Measurements from ENCODE around the gene SNX5. TPM values are rescaled to one million over a fixed set of nuclear protein-coding genes. Genes with fewer than 3 reads are reported as not detected.

SNX5 gene
- total RNA-seq, 2 experiments from 2014 or later, result 222 to 249 TPM

GRCh38 chr20:17957505-17958363, 10.9 kb downstream of the SNX5 start:
- Mint-ChIP-seq H3K27me3 (no peaks in the 10 kb centered on the region), H3K36me3 (ENCODE audit: low read depth) (peaks cover 81% of the 10 kb centered on the region), H3K27ac (peak overlapping the region; percentile 50), H3K9me3 (no peaks in the 10 kb centered on the region), H3K4me1 (ENCODE audit: low read depth) (peaks cover 66% of the 10 kb centered on the region), H3K4me3 (no peak overlapping the region)
- TF ChIP-seq CTCF (IDR thresholded peaks at IDR 0.05), result no peak
- ChIA-PET POLR2A (interaction anchor here (0.6 to 7.3 kb wide), 4 partner anchors 9 to 539 kb away, joined by 3 to 36 read pairs (median 5); partner anchors contain the start of gene SNX5), CTCF (interaction anchor here (1.1 to 2.1 kb wide), 5 partner anchors 9 to 275 kb away, joined by 3 to 14 read pairs (median 7); partner anchors contain the start of gene RRBP1)
- ATAC-seq (no peak), DNase-seq (no peak)
- intact Hi-C loops (cut with micrococcal nuclease), result no loop called here

DNA sequence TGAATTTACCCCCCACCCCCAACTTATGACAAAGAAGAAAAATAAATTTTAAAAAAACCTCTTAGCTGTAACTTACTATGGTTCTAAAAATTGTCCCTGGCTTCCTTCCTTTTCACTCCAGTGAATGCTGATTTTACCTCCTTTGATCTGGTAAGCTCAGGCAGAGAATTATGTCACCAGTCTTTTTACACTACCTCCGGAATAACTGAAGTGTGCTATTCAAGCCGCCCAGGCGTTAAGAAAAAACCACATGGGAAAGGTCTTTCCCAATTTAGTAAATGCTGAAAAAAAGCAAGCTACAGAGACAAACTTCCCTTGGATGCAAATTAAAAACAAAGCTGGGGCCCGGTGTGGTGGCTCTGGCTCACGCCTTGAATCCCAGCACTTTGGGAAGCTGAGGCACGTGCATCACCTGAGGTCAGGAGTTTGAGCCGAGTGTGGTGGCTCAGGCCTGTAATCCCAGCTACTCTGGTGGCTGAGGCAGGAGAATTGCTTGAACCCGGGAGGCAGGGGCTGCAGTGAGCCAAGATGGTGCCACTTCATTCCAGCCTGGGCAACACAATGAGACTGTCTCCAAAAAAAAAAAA, 12.4 kb downstream of the SNX5 start:
- Mint-ChIP-seq H3K27me3 (no peaks in the 10 kb centered on the region), H3K27ac (no peak overlapping the region), H3K4me1 (ENCODE audit: low read depth) (peaks cover 53% of the 10 kb centered on the region), H3K36me3 (ENCODE audit: low read depth) (peaks cover 80% of the 10 kb centered on the region), H3K4me3 (no peak overlapping the region), H3K9me3 (no peaks in the 10 kb centered on the region)
- ATAC-seq (no peak), DNase-seq (no peak)
- POLR2A ChIA-PET, result interaction anchor here (1.4 to 7.3 kb wide), 4 partner anchors 10 to 28 kb away, joined by 4 to 36 read pairs (median 5); partner anchors contain the start of gene SNX5
- no peak for TF ChIP-seq CTCF (IDR thresholded peaks at IDR 0.05)
- intact Hi-C loops (cut with micrococcal nuclease), result no loop called here
- CTCF ChIA-PET, result interaction anchor here (1.1 to 2.5 kb wide), 3 partner anchors 9 to 17 kb away, joined by 4 to 12 read pairs (median 6); no protein-coding TSS in a partner anchor

DNA sequence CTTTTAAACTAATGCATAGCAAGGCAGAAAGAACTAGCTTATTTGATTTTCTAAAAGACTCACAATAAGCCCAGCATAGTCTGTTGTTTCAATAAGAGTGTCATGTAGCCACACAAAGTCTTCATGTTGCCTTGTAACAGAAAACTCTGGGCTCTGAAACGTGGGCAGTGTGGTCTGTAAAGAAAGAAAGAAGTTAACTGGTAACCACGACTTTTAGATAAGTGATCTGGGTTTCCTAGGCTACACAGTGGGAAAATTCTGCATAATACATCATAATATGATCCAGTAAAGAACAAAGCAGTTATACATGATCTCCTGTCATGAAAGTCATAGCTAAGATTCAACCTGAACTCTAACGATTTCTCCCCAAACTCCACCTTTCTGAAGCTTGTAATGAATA, 13.3 kb downstream of the SNX5 start:
- ChIA-PET CTCF (interaction anchor here (1.1 to 2.5 kb wide), 3 partner anchors 8 to 16 kb away, joined by 4 to 12 read pairs (median 6); no protein-coding TSS in a partner anchor), POLR2A (interaction anchor here (0.6 to 7.3 kb wide), 5 partner anchors 8 to 29 kb away, joined by 3 to 36 read pairs (median 5); partner anchors contain the start of gene SNX5)
- H3K27me3 Mint-ChIP-seq, result no peaks in the 10 kb centered on the region
- ATAC-seq, result no peak
- peaks cover 81% of the 10 kb centered on the region for H3K36me3 Mint-ChIP-seq (ENCODE audit: low read depth)
- no peaks in the 10 kb centered on the region for H3K9me3 Mint-ChIP-seq
- no peak overlapping the region for H3K4me3 Mint-ChIP-seq
- H3K27ac Mint-ChIP-seq, result peak overlapping the region; percentile 69
- peaks cover 45% of the 10 kb centered on the region for H3K4me1 Mint-ChIP-seq (ENCODE audit: low read depth)
- TF ChIP-seq CTCF (IDR thresholded peaks at IDR 0.05), result no peak
- DNase-seq, result no peak
- intact Hi-C loops (cut with micrococcal nuclease), result no loop called here

GRCh38 chr20:17953935-17954334, 14.7 kb downstream of the SNX5 start:
- intact Hi-C loops (cut with micrococcal nuclease), result no loop called here
- DNase-seq (no peak), ATAC-seq (no peak)
- peaks cover 32% of the 10 kb centered on the region for H3K4me1 Mint-ChIP-seq (ENCODE audit: low read depth)
- no peak overlapping the region for H3K27ac Mint-ChIP-seq
- TF ChIP-seq CTCF (IDR thresholded peaks at IDR 0.05), result no peak
- no peak overlapping the region for H3K4me3 Mint-ChIP-seq
- ChIA-PET POLR2A (interaction anchor here (1.2 to 7.3 kb wide), 2 partner anchors 13 to 17 kb away, joined by 4 to 36 read pairs; partner anchors contain the start of gene SNX5), CTCF (interaction anchor here (0.6 to 1.4 kb wide), 3 partner anchors 11 to 143 kb away, joined by 3 to 5 read pairs (median 3); no protein-coding TSS in a partner anchor)
- H3K27me3 Mint-ChIP-seq, result no peaks in the 10 kb centered on the region
- H3K36me3 Mint-ChIP-seq (ENCODE audit: low read depth), result peaks cover 84% of the 10 kb centered on the region
- no peaks in the 10 kb centered on the region for H3K9me3 Mint-ChIP-seq
